EH (cell line): ENCODE results near the gene CLCN2.

ENCODE experiments used
- DNase-seq: peaks from one replicate; pipeline ENCODE4 v3.0.0-alpha.2; 2015; ENCODE audit warnings: low read depth

Gene CLCN2

DNA sequence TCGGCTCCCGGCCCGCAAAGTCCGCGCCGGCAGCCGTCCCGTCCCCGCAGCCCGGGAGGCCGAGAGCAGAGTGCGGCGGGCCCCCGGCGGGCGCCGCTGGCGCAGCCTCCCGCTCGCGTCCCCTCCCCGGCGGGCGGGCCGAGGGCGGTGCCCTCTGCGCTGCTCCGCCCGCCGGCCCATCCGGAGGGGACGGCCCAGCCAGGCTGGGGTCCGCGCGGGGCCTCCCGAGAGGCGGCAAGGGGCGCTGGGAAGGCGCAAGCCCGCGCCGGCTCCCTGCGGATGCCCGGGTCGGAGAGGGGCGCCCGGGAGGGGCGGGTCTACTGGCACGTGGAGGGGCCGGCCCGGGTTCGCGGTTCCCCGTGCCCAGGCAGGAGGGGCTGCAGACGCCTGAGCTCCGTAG lies at the start of gene CLCN2, which contains the start of gene POLR2H:
CLCN2 (minus strand) TSS at position 74 of the 400 bp plus-strand sequence. CDS start 126 bp downstream, outside the sequence.
POLR2H (plus strand) TSS at position 179 of the 400 bp plus-strand sequence. CDS start 1,783 bp downstream, outside the sequence.
- DNase-seq, result peak; percentile 62

DNA sequence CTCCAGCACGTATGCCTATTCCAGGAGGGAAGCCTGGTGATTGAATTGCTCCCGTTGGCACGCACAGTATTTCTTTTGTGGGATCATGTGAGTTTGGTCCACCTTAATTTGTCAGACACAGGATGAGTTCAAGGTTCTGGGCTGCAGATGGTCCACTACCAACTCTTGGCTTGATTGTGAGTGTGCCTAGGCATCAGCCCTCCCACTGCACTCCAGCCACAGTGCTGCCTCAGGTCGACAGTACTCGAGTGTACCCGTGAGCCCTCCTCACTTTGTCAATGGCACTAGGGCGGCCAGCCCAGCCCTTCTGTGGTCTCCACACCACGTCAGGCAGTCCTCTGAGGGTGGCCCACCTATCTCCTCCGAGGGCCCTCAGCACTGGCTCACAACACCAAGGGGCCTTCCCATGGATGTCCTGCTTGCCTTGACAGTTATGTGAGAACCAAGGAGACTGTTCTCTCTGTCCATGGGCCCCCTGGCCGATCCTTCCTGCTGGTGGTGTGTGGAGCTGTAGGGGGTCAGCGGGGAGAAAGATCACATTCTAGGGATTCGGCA lies 48.6 kb upstream of the CLCN2 start:
- DNase-seq, result no peak

DNA sequence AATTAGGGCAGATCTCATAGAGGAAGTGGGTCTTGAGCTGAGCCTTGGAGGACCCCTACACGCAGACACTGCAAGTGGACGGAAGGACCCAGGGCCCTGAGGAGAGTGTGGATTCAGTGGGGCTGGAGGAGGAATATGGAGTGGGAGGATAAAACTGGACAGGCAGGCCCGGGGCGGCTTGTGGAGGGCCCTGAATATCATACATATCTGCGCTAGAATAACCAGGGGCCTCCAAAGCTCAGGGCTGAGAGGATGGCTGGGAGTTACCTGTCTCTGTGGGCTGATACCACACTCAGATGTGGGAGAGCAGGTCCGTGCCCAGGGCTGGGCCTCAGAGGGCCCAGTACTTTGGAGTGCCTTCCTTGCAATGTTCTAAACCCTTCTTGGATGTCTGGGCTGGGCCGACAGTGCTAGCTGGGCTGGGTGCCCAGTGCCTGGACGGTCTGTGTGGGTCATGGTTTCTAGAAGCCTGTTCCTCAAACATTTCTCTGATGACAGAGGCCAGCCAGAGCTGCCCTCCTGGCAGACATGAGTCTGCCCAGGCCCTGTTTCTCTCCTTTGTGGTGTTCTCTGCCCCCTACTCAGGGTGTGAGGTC lies 48.0 kb upstream of the CLCN2 start:
- no peak for DNase-seq

DNA sequence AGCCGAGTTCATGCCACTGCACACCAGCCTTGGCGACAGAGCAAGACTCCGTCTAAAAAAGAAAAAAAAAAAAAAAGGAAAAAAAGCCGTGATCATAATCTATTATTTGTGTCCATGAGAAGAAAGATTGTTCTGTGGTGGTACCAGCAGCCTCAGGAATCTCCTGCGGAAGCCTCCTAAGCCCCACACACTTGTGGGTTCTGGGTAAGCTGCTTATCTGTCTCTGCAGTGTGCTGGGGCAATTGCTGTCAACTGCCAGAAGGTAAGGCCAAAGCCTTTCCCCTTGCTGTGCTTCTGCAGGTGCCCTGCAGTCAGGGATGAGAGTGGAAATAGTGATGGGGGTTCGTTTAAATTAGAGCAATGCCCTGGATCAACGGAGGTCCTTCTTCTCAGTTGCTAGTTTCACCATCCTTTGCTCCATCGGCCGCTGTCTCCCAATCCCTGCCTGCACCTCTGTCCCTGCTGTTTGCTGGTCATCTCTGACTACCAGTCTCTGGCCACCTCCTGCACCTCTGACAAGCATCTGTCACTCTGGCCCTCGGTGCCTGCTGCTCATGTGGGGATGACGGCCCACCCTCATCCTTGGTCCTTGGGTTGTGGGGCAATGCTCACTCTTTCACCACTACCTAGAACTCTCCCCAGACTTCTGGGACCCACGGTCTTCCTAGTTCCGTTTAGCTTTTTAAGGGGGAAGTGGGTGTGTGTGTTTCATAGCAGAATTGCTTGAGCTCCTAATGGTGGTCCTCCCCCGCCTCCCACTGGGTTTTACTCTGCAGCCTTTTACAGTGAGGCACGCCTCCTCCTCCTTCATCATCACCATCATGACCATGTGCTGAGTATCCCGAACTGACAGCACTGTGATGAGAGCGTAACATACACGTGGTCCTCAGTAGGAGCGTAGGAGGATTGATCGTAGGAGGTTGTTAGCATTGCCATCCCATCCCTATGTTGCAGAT lies 43.9 kb upstream of the CLCN2 start:
- no peak for DNase-seq

DNA sequence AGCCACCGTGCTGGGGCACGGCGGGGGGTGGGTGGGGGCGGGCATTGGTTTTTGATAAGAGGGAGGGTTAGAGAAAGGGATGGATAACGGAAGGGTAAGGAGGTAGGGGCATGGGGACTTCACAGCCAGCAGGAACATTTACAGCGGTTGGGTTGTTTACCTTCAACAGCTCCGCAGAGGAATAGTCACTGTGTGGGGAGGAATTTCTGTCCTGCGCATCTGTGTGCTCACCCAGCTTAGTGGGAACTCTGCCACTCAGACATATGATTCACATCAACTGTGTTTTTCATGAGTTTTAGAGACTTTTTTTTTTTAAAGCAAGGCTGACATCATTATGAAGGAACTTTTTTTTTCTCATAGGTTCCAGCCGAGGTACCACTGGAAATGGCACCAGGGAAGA lies 38.0 kb upstream of the CLCN2 start:
- peak; percentile 94 for DNase-seq

DNA sequence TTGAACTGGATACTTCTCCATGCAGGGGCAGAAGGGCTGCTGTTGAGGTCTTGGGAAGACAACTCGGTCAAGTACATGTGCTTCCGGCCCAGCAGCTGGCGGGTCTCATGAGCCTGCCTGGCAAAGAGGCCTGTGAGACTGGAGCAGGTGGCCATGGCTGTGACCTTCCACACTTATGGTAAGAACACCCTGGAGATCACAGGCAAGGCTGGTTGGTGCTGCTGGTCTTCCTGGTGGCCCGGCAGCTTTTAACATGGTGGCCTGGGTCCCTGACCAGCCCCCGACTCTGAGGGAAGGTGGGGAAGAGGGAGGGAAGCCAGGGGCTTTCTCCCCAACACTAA lies 33.9 kb upstream of the CLCN2 start:
- DNase-seq, result no peak

DNA sequence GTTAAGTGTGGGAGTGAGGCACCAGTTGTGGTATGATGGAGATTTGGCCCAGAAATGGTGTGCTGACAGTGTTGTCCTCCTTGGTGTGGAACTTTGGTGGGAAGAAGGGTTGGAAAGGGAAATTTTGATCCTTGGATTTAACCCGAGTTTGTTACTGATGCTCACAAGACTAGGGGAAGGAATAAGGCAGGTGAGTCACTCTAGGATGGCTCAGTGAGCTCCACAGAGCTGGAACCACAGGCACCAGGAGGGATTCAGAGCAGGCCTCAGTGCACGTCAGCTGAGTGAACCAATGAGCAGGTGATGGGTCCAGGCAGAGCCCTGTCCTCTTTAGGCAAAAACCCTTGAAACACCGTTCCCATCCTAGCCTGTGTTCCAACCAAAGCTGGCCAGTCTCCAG lies 29.9 kb upstream of the CLCN2 start:
- no peak for DNase-seq

DNA sequence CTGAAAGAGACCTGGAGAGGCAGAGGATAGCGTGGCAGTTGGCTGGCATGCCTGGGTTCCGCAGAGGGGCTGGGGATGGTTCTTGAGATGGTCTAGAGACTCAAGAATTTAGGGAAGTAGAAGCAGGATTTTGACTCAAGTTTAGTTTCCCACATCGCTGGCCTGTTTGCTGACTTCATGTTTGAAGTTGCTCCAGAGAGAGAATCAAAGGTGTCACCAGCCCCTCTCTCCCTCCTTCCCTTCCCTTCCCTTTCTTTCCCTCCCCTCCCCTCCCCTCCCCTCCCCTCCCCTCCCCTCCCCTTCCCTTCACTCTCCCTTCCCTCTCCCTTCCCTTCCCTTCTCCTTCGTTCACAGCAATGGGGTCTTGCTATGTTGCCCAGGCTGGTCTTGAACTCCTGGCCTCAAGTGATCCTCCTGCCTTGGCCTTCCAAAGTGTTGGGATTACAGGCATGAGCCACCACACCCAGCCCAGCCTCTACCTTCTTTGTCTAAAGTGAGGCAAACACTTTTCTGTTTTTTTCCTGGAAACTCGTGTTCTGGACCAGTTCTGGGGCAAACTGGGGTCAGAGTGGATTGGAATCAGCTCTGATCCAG lies 28.6 kb upstream of the CLCN2 start:
- DNase-seq, result no peak

DNA sequence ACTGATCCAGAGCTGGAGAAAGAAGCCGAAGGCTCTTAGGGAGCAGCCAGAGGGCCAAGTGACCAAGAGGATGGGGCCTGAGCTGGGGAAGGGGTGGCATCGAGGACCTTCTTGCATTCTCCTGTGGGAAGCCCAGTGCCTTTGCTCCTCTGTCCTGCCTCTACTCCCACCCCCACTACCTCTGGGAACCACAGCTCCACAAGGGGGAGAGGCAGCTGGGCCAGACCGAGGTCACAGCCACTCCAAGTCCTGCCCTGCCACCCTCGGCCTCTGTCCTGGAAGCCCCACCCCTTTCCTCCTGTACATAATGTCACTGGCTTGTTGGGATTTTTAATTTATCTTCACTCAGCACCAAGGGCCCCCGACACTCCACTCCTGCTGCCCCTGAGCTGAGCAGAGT lies 28.0 kb upstream of the CLCN2 start:
- DNase-seq, result no peak

DNA sequence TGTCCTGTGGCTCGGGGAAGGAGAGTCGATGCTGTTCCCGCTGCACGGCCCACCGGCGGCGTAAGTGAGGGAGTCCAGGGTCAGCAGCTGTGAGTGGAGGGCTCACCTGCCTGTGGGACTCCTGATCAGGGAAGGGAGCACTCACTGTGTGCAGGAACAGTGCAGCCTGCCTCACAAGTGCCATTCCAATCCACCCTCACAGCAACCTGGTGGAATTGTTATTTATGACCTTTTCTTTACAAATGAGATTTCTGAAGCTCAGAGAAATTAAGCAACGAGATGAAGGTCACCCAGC lies 27.5 kb upstream of the CLCN2 start:
- DNase-seq, result no peak

DNA sequence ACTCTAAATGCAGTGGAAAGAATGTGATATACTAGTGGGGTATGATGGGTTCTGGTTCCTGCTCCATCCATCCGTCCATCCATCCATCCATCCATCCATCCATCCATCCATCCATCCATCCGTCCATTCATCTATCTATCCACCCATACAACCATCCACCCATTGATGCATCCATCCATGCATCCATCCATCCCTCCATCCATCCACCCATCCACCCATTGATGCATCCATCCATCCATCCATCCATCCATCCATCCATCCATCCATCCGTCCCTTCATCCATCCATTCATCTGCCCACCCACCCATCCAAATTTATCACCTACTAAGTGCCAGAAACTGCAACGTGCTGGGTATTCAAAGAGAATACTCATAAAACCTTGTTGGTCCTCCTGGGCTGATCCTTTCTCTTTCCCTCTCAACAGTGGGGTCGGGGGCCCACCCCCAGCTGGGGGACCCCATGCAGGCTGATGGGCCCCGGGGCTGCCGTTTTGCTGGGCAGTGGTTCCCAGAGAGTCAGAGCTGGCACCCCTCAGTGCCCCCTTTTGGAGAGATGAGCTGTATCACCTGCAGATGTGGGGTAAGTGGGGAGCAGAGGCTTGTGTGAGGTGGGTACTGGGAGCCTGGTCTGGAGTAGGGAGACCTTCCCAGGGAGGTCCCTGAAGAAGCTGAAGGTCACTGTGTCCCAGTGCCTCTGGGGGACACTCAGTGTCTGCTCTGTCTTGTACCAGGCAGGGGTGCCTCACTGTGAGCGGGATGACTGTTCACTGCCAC lies 26.9 kb upstream of the CLCN2 start:
- no peak for DNase-seq

DNA sequence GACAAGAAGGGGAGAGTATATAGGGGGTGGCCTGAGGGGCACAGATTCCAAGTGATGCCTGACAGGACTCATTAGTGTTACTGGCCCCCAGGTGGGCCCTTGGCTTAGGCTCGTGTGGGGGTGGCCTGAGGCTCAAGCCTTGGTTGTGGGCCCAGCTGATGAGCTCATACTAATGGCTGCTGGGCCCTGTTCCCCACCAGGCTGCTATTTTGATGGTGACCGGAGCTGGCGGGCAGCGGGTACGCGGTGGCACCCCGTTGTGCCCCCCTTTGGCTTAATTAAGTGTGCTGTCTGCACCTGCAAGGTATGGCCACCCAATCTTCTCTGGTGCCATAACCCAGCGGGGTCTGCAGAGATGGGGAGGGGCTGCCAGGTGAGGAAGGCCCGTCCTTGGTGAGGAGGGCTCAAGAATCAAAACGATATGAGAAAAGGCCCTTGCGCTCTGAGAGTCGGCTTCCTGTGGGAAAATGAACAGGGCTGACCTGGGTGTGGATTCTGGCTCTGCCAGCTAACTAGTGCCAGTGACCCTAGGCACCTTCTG lies 25.8 kb upstream of the CLCN2 start:
- DNase-seq, result no peak

DNA sequence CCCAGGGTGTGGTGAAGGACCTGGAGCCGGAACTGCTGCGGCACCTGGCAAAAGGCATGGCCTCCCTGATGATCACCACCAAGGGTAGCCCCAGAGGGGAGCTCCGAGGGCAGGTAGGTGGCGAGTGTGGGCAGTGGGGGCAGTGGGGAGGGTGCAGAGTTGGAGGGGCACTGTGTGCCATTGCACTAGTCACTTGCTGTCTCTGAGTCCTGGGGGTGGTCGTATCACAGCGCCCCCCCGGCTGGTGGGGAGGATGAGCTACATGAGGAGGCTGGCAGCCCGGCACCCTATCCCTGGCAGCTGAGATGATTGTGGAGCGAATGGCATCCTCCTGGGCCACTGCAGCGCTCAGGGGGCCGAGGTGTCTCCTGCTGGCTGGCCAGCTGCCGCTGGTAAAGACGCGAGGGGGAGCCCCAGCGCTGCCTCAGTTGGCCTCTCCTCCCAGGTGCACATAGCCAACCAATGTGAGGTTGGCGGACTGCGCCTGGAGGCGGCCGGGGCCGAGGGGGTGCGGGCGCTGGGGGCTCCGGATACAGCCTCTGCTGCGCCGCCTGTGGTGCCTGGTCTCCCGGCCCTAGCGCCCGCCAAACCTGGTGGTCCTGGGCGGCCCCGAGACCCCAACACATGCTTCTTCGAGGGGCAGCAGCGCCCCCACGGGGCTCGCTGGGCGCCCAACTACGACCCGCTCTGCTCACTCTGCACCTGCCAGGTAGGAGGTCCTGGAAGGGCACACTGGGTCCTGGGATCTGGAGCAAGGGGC lies 24.8 kb upstream of the CLCN2 start:
- no peak for DNase-seq

DNA sequence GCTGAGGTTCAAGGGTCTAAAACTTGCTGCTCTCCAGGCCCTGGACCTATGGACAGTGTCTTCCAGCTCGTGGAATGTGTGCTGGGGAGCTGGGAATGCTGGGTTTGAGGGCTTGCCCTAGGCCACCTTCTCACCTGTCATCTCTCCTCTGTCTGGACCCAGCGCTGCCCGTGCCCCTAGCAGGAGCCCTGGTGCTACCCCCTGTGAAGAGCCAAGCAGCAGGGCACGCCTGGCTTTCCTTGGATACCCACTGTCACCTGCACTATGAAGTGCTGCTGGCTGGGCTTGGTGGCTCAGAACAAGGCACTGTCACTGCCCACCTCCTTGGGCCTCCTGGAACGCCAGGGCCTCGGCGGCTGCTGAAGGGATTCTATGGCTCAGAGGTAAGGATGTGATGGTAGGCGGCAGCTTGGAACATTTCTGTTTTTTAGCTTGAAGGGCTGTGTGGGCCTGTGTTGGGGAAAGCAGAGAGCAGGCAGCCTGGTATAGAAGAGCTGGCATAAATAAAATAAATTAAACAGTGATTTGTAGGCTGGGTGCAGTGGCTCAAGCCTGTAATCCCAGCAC lies 23.5 kb upstream of the CLCN2 start:
- DNase-seq, result no peak

DNA sequence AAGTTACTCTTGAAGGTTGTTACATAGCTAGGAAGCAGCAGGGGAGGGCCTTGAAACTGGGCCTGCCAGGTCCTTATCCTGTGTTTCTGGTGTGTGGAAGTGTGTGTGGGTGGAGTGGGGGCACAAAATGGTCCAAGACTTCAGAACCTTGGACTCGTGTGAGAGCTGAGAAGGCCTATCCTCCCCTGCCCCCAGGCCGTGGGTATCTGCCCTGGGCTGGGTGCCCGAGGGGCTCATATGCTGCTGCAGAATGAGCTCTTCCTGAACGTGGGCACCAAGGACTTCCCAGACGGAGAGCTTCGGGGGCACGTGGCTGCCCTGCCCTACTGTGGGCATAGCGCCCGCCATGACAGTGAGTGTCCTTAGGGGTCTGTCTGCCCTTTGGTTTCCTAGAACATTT lies 22.9 kb upstream of the CLCN2 start:
- no peak for DNase-seq

DNA sequence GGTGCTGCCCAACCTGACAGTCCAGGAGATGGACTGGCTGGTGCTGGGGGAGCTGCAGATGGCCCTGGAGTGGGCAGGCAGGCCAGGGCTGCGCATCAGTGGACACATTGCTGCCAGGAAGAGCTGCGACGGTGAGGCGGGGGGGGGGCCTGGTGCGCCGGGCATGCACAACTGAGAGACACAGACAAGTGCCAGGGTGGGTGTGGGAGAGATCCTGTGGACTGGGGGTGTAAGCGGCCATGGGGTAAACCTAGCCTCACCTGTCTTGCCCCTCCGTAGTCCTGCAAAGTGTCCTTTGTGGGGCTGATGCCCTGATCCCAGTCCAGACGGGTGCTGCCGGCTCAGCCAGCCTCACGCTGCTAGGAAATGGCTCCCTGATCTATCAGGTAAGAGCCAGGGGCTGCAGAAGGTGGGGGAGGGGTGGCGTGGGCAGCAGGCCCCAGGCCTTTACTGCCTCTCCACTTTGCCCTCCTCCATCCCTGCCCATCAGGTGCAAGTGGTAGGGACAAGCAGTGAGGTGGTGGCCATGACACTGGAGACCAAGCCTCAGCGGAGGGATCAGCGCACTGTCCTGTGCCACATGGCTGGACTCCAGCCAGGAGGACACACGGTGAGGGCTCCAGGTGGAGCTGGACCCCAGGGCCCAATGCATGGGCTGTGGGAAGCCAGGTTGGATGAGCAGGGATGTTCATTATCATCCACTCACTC lies 21.8 kb upstream of the CLCN2 start:
- DNase-seq, result no peak

DNA sequence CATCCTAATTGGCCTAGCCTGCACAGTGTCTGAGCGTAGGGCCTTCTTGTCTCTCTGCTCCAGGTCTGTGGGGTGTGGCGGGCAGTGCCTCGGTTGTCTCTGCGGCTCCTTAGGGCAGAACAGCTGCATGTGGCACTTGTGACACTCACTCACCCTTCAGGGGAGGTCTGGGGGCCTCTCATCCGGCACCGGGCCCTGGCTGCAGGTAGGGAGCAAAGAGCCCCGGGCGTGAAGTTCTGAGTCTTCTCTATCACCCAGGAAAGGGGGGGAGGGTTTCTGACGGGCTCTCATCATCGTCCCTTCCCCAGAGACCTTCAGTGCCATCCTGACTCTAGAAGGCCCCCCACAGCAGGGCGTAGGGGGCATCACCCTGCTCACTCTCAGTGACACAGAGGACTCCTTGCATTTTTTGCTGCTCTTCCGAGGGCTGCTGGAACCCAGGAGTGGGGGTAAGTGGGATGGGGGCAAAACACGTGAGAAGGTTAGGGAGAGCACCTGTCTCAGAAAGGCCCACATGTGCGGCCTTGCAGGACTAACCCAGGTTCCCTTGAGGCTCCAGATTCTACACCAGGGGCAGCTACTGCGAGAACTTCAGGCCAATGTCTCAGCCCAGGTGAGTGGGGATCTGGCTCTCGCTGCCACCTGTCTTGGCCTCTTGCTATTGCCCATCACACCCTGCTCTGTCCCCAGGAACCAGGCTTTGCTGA lies 21.1 kb upstream of the CLCN2 start:
- DNase-seq, result no peak

DNA sequence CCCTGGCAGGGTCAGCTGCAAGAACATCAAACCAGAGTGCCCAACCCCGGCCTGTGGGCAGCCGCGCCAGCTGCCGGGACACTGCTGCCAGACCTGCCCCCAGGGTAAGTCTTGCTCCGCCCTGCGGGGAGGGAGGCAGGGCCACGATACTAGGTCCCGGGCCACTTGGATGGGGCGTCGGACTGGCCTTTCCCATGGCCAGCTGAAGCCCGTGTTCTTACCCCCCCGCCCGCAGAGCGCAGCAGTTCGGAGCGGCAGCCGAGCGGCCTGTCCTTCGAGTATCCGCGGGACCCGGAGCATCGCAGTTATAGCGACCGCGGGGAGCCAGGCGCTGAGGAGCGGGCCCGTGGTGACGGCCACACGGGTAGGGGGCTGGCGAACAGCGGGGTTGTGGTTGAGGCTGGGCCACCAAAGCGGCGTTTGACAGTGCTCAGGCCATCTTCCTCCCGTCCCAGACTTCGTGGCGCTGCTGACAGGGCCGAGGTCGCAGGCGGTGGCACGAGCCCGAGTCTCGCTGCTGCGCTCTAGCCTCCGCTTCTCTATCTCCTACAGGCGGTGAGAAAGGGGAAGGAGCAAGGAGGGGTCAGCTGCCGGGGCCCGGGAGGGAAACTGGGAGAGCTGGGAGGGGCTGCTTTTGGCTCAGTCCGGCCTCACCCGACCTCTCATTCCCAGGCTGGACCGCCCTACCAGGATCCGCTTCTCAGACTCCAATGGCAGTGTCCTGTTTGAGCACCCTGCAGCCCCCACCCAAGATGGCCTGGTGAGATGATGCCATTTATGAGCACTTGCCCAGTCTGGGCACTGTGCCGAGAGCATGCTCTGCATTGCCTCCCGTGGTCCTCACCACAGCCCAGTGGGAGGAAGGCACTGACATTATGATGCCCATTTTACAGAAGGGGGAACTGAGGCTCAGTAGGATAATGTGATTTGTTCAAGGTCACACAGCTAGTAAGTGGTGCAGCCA lies 20.1 kb upstream of the CLCN2 start:
- no peak for DNase-seq
